ENCODE results near the gene DFFA. TPM values are rescaled to one million over a fixed set of nuclear protein-coding genes. Genes with fewer than 3 reads are reported as not detected.

Gene DFFA
- total RNA-seq, 2 donors from 2014 or later, result 100 to 105 TPM

GRCh38 chr1:10516925-10517676 lies 44.8 kb upstream of the DFFA start:
- WGBS, 2 experiments (ENCODE audit: insufficient coverage in 1 of 2, insufficient read length in 1 of 2), result 83 to 84% methylated on average over 8 of the region's 8 CpGs
- Mint-ChIP-seq H3K36me3 (ENCODE audit: low read depth) (peaks cover 3% of the 10 kb centered on the region), H3K9me3 (no peaks in the 10 kb centered on the region), H3K4me3 (no peak overlapping the region), H3K27ac (no peak overlapping the region), H3K27me3 (ENCODE audit: insufficient read depth) (no peaks in the 10 kb centered on the region), H3K4me1 (peaks cover 37% of the 10 kb centered on the region)
- no peak overlapping the region for H3K9ac ChIP-seq (ENCODE audit: extremely low read depth, low read length, poor library complexity, severe bottlenecking)
- DNase-seq, result no peak
- TF ChIP-seq, protein P1, sequence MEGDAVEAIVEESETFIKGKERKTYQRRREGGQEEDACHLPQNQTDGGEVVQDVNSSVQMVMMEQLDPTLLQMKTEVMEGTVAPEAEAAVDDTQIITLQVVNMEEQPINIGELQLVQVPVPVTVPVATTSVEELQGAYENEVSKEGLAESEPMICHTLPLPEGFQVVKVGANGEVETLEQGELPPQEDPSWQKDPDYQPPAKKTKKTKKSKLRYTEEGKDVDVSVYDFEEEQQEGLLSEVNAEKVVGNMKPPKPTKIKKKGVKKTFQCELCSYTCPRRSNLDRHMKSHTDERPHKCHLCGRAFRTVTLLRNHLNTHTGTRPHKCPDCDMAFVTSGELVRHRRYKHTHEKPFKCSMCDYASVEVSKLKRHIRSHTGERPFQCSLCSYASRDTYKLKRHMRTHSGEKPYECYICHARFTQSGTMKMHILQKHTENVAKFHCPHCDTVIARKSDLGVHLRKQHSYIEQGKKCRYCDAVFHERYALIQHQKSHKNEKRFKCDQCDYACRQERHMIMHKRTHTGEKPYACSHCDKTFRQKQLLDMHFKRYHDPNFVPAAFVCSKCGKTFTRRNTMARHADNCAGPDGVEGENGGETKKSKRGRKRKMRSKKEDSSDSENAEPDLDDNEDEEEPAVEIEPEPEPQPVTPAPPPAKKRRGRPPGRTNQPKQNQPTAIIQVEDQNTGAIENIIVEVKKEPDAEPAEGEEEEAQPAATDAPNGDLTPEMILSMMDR (conservative IDR thresholded peaks at IDR 0.05), result no peak
- no peaks in the 10 kb centered on the region for H3K27me3 ChIP-seq (ENCODE audit: control insufficient read depth, insufficient read depth, low read length, poor library complexity, severe bottlenecking)
- H3K36me3 ChIP-seq (ENCODE audit: control insufficient read depth, insufficient read depth, low read length), result no peaks in the 10 kb centered on the region
- H3K9me3 ChIP-seq (ENCODE audit: control insufficient read depth, low read length), result no peaks in the 10 kb centered on the region
- H3K4me3 ChIP-seq (ENCODE audit: low read length), result no peak overlapping the region
- H3K4me1 ChIP-seq (ENCODE audit: control insufficient read depth, insufficient read depth, low read length), result peaks cover 5% of the 10 kb centered on the region
- H3K27ac ChIP-seq (ENCODE audit: low read depth, low read length), result peak overlapping the region; percentile 4

DNA sequence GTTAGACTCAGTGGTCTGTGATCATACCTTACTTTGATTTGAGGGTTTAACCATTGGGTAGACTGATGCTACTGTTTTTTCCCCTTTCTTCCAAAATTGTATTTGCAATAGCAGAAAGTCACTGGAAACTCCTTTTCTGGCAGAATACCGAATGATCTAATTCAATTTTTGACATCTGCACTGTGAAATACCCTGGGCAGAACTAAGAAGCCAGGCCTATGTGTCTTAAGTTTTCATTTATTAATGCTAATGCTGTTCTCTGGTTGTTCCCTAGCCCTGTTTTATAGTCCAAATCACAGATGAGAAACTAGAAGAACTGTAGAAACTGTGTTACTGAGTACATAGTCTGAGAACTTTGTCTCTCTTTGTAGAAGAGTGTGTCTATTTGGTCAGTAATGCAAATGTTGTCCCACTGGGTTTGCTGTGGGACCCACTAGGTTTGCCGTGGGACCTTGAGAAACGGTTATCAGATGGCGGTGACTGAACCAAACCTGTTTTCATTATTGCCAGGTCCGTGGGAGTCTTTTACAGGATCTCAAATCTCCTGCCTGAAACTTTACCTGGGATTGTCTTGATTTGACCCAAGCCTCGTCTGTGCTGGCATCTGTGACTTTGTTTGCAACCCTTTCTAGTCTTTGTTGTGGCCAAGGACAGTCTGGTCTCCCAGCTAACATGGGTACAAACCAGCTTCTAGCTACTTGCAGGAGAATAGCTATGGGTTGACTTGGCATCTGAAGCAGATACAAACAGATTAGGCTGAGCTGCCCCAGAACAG lies 43.8 kb upstream of the DFFA start:
- WGBS, 2 experiments (ENCODE audit: insufficient coverage in 1 of 2, insufficient read length in 1 of 2), result 91 to 93% methylated on average over 6 of the region's 6 CpGs
- H3K27ac Mint-ChIP-seq, result no peak overlapping the region

GRCh38 chr1:10515301-10515975 lies 43.1 kb upstream of the DFFA start:
- no peaks in the 10 kb centered on the region for H3K9me3 Mint-ChIP-seq
- no peak for DNase-seq
- TF ChIP-seq, protein P1 (conservative IDR thresholded peaks at IDR 0.05), result no peak
- H3K4me3 ChIP-seq (ENCODE audit: low read length), result no peak overlapping the region
- no peaks in the 10 kb centered on the region for H3K36me3 ChIP-seq (ENCODE audit: control insufficient read depth, insufficient read depth, low read length)
- no peak overlapping the region for H3K4me3 Mint-ChIP-seq
- H3K9me3 ChIP-seq (ENCODE audit: control insufficient read depth, low read length), result no peaks in the 10 kb centered on the region
- no peak overlapping the region for H3K9ac ChIP-seq (ENCODE audit: extremely low read depth, low read length, poor library complexity, severe bottlenecking)
- H3K27me3 Mint-ChIP-seq (ENCODE audit: insufficient read depth), result no peaks in the 10 kb centered on the region
- 86 to 87% methylated on average over 8 to 10 of the region's 10 CpGs for WGBS, 2 experiments (ENCODE audit: insufficient coverage in 1 of 2, insufficient read length in 1 of 2)
- no peaks in the 10 kb centered on the region for H3K27me3 ChIP-seq (ENCODE audit: control insufficient read depth, insufficient read depth, low read length, poor library complexity, severe bottlenecking)
- H3K4me1 Mint-ChIP-seq, result peaks cover 41% of the 10 kb centered on the region
- H3K36me3 Mint-ChIP-seq (ENCODE audit: low read depth), result peaks cover 3% of the 10 kb centered on the region
- peaks cover 5% of the 10 kb centered on the region for H3K4me1 ChIP-seq (ENCODE audit: control insufficient read depth, insufficient read depth, low read length)
- H3K27ac Mint-ChIP-seq, result no peak overlapping the region
- no peak overlapping the region for H3K27ac ChIP-seq (ENCODE audit: low read depth, low read length)

More for the DNA sequence above, 43.8 kb upstream of the DFFA start:
- no peak overlapping the region for H3K4me3 Mint-ChIP-seq
- Histone ChIP-seq H3K27me3 (ENCODE audit: control insufficient read depth, insufficient read depth, low read length, poor library complexity, severe bottlenecking) (no peaks in the 10 kb centered on the region), H3K4me3 (ENCODE audit: low read length) (no peak overlapping the region), H3K36me3 (ENCODE audit: control insufficient read depth, insufficient read depth, low read length) (no peaks in the 10 kb centered on the region), H3K4me1 (ENCODE audit: control insufficient read depth, insufficient read depth, low read length) (peaks cover 5% of the 10 kb centered on the region), H3K9me3 (ENCODE audit: control insufficient read depth, low read length) (no peaks in the 10 kb centered on the region), H3K27ac (ENCODE audit: low read depth, low read length) (no peak overlapping the region), H3K9ac (ENCODE audit: extremely low read depth, low read length, poor library complexity, severe bottlenecking) (no peak overlapping the region)
- H3K9me3 Mint-ChIP-seq, result no peaks in the 10 kb centered on the region
- H3K36me3 Mint-ChIP-seq (ENCODE audit: low read depth), result peaks cover 3% of the 10 kb centered on the region
- no peak for DNase-seq
- TF ChIP-seq, protein P1 (conservative IDR thresholded peaks at IDR 0.05), result no peak
- no peaks in the 10 kb centered on the region for H3K27me3 Mint-ChIP-seq (ENCODE audit: insufficient read depth)
- H3K4me1 Mint-ChIP-seq, result peaks cover 39% of the 10 kb centered on the region
